GM19395 (cell line): ENCODE measurements around the gene KLHDC7B.
"Not testable (repeated sequence)": the region's sequence is repeated elsewhere in the genome, so short reads cannot be mapped to it uniquely, and the experiment has no call there.

Experiments
- ATAC-seq: cut with Tn5 transposase; IDR thresholded peaks from one replicate; pipeline ENCODE4 v1.9.1; 2021; ENCODE audit warnings: mild to moderate bottlenecking, moderate library complexity; ENCODE audit not compliant: unreplicated experiment

Gene KLHDC7B

DNA sequence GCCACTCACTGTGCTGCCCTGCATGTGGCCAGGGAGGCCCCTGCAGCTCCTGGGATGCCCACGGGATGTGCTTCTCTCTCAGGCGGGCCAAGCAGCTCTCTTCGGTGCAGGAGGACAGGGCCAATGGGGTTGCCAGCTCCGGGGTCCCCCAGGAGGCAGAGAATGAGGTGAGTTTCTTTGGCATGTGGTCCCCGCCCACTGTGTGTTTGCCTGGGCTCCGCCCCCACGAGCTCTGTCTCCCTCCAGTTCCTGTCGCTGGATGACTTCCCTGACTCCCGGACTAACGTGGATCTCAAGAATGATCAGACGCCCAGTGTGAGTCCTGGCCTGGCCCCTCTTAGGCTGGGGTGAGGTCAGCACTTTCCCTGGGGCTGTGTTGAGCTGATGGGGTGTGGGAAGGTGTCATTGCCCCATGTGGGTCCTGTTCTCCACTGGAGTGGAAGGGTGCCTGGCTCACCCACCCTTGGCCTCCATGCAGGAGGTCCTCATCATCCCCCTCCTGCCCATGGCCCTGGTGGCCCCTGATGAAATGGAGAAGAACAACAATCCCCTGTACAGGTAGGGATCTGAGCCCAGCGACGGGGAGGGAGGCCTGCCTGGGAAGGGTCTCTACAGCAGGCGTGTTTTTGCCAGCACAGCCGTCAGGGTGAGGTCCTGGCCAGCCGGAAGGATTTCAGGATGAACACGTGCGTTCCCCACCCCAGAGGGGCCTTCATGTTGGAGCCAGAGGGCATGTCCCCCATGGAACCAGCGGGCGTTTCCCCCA, 28.0 kb upstream of the KLHDC7B start:
- ATAC-seq: no peak

DNA sequence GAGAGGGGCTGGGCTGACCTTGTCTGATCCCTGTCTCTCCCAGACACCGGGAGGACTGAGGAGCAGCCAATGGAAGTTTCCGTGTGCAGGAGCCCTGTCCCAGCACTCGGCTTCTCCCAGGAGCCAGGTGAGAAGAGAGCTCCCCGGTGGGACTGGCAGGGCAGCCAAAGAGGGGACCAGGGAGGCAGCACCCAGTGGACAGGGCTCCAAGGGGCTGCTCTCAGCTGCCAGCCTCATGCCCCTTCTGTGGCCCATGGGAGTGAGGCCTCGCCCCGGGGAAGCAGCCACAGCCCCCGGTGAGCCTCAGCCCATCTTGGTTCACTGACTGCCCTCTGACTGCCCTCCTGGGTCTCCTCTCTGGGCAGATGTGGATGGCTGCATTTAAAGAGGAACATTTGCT, 27.1 kb upstream of the KLHDC7B start:
- no peak for ATAC-seq

DNA sequence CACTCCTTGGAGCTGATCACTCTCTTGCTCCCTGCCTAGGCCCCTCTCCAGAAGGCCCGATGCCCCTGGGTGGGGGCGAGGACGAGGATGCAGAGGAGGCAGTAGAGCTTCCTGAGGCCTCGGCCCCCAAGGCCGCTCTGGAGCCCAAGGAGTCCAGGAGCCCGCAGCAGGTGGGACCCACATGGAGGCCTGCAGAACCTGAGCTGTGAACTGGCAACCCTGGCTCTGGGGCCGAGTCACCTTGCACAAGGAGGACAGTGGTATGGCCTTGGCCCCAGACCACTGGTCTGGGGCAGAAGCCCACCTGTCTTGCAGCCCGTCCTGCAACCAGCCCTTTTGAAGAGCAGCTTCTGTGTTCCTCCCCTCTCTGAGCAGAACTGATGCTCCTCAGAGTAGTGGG, 26.5 kb upstream of the KLHDC7B start:
- no peak for ATAC-seq

DNA sequence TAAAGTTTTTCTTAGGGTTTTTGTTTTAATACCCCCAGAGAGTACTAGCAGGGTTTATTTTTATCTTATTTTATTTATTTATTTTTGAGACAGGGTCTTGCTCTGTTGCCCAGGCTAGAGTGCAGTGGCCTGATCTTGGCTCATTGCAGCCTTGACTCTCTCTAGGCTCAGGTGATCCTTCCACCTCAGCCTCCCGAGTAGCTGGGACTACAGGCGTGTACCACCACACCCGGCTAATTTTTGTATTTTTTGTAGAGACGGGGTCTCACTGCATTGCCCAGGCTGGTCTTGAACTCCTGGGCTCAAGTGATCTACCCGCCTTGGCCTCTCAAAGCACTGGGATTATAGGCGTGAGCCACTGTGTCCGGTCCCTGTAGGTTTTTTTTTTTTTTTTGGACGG, 25.5 kb upstream of the KLHDC7B start:
- not testable (repeated sequence) for ATAC-seq

DNA sequence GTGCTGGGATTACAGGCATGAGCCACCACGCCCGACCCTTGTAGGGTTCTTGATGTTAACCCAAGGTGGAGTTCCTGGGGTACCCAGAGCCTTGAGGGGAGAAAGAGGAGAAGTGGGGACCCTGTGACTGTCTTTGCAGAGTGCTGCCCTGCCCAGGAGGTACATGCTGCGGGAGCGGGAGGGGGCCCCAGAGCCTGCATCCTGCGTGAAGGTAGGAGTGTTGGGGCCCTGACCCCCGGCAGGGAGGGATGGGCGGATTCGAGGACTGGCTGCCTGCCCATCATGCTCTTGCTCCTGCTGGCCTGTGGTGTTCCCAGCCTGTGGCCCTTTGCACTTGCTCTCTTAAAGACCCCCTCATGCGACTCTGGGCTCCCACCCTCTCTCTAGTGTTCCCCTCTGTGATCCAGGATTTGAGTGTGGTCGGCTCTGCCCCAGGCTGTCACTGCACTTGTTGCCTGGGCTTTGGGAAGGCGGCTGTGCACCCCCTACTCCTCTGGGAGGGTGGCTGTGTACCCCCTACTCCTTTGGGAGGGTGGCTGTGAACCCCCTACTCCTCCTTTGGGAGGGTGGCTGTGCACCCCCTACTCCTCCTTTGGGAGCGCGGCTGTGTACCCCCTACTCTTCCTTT, 24.8 kb upstream of the KLHDC7B start:
- ATAC-seq: no peak

DNA sequence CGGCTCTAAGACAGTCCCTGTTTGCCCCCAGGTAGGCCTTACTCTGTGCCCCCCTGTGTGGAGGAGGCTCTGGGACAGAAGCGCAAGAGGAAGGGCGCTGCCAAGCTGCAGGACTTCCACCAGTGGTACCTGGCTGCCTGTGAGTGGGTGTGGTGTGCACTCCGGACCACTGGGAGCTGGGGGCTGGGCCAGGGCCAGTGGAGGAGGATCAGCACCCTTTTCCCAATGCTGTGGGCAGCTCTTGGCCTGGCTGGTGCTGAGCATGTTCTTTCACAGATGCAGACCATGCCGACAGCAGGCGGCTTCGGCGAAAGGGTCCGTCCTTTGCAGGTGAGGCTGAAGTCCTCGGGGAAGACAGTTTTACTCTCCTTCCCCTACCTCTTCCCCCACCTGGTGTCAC, 24.0 kb upstream of the KLHDC7B start:
- no peak for ATAC-seq

DNA sequence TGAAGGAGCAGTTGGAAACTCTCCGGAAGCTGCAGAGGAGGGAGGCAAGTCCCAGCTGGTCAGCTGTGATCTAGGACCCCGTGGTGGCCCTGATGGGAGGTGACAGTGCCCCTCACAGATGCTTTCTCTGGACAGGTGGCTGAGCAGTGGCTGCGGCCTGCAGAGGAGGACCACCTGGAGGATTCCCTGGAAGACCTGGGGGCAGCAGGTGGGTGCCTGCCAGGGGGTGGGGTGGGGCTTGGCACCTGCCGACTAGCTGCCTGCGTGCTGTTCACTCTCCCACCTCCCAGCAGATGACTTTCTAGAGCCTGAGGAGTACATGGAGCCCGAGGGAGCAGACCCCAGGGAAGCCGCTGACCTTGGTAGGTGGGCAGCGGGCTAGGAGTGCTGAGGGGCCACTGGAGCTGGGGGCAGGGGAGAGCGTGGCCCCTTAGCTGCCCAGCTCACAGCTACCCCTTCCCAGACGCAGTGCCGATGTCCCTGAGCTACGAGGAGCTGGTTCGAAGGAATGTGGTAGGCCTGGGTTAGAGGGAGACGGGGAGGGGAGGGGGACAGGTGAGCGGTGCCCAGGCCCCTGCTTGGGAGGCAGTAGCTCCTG, 23.4 kb upstream of the KLHDC7B start:
- no peak for ATAC-seq

DNA sequence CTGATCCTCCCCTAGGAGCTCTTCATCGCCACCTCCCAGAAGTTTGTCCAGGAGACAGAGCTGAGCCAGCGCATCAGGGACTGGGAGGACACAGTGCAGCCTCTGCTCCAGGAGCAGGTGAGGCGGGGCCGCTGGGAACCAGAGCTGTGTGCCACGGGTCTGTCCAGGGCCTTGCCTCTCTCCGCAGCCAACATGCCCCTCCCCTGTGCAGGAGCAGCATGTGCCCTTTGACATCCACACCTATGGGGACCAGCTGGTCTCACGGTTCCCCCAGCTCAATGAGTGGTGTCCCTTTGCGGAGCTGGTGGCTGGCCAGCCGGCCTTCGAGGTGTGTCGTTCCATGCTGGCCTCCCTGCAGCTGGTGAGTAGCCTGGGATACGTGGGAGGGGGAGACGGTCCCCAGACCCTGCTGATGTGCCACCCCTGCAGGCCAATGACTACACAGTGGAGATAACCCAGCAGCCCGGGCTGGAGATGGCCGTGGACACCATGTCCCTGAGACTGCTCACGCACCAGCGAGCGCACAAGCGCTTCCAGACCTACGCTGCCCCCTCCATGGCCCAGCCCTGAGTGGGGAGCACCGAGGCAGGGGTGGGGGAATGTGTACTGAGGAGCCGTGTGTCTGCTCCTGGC, 22.8 kb upstream of the KLHDC7B start:
- no peak for ATAC-seq

DNA sequence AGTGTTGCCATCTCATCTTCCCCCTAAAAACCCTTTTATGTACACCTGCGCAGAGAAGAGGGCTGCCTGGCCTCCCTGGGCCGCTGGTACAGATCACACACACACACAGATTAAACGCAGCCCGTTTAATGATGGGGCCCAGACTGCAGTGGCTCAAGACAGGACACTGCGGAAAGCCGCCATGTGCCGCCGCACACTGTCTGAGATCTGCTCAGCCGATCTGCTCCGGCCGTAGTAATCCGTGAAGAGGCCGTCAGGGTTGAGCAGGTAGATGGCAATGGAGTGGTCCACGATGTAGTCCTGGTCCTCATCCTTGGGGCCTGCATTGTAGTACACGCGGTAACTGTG, 22.3 kb upstream of the KLHDC7B start:
- ATAC-seq: no peak

DNA sequence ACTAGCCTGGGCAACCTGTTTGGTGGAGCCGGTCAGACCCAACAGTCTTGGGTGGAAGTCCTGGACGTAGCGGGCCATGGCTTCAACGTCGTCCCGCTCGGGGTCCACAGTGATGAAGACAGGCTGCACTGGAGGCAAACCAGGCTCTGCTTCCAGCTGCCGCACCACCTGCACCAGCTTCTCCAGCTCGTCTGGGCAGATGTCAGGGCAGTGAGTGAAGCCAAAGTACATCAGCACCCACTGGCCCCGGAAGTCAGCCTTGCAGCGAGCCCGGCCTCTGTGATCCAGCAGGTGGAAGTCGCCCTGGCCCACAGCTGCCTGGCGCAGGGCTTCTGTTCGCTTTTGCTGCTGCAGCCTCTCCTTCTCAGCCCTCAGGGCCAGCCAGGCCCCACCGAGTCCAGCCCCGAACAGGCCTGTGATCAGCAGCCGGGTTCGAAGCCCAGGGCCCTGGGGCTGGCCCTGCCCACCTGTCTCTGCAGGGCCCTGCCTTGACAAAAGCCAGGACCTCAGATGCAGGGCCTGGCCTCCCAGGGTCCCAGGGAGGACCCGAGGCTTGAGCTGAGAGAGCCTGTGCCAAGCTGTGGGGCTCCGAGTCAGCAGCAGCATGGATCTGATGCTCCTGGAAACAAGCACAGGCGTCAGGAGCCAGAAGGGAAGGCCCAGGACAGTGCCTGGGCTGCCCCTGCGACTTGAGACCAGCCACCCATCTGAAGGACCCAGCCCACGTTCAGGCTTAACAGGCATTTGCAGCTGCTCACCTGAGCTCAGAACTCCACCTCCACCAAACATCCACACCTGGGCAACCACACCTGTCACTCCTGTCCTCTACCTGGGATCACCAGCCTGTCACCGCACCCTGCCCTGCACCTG, 21.7 kb upstream of the KLHDC7B start:
- ATAC-seq: no peak

DNA sequence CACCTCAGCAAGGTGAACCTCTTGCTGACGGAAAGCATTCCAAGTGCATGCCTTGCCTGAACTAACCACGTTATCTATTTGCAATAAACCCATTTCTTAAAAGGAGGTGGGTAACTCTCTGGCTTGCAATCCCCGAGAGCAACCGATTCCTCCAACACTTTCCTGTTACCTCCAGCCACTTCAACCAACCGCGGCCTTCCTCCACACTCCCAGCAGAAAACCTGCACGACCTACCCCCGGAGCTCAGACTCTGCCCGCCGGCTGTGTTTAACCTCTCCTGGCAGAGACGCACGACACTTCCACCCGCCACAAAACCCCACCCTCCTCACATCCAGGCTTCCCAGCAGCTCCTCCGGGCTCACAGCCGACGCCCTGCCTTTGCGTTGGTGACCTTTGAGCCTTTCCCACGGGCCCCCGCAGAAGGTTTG, 21.0 kb upstream of the KLHDC7B start:
- no peak for ATAC-seq

DNA sequence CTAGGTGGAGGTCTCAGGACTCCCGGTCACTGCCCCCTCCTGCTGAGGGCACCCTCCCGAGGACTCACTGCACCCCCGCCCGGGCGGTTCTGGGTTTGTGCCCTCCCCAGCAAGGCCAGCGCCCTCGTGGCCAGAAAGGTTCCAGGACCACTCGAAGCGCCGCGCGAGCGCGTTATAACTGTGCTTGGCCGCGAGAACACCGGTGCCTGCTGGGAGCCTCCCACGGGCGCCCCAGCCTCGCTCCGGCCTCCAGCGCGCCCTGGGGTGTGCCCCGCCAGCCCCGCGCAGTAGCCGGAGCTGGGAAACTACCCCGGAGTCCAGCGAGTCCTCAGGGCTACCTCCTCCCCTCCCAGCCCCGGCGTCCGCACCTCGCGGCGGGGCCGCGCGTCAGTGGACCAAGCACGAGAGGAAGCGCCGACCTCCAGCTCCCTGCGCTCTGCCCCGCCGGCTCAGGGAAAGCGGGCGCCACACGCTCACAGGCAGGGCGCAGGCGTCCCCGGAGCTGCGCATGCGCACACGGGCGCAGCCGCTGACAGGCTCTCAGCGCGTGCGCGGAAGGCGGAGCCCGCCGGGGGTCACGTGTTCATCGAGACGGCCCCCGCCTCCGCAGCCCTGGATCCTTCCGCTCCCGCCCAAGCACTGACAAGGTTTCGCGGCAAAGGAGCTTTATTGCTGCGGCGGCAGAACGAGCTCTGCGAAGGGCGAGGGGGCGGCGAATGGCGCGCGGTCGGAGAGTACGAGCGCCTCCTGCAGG, 20.4 kb upstream of the KLHDC7B start, which contains the start of gene SCO2:
TSS of gene SCO2 (minus strand) at position 495 of the 754 bp plus-strand sequence. CDS start 1,187 bp downstream, outside the sequence.
- ATAC-seq: peak; percentile 42

DNA sequence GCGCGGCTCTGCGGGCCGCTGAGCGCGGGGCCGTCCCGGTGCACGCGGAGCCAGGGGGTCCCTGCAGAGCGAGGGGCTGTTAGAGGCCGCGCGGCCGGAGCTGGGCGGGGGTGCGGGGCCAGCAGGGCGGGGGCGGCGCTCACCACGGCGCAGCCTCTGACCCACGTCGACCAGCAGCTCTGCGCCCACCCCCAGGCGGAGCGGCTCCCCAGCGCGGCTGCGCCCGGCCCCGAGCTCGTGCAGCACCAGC, 19.9 kb upstream of the KLHDC7B start:
- peak; percentile 9 for ATAC-seq

DNA sequence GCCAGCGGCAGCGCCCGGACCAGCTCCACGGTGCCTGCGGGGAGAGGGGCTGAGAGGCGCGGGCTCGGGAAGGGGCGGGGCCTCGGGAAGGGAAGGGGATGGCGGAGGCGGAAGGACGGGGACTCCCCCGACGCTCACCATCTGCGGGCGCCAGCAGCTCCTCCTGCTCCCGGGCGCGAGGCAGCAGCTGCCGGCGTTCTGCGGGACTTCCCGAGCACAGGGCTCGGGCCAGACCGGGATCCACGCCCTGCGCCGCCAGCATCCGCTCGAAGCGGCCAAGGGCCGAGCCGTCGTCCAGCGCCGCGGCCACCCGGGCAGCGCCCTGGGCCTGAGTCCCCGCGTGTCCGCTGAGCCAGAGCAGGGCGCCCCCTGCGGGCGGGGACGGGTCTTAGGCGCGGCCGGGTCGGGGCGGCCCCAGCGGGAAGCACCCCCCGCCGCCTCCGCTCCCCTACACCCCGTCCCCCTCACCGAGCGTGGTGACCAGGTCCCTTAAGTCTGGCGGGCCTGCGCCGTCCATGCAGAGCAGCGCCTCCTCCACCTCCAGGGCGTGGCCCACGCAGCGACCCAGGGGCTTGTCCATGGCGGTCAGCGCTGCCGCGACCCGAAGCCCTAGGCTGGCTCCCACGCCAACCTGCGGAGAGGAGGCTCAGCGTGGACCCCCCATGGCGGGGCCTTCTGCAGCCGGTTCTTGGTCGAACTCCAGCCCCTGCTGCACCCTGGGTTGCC, 19.4 kb upstream of the KLHDC7B start:
- peak; percentile 40 for ATAC-seq

DNA sequence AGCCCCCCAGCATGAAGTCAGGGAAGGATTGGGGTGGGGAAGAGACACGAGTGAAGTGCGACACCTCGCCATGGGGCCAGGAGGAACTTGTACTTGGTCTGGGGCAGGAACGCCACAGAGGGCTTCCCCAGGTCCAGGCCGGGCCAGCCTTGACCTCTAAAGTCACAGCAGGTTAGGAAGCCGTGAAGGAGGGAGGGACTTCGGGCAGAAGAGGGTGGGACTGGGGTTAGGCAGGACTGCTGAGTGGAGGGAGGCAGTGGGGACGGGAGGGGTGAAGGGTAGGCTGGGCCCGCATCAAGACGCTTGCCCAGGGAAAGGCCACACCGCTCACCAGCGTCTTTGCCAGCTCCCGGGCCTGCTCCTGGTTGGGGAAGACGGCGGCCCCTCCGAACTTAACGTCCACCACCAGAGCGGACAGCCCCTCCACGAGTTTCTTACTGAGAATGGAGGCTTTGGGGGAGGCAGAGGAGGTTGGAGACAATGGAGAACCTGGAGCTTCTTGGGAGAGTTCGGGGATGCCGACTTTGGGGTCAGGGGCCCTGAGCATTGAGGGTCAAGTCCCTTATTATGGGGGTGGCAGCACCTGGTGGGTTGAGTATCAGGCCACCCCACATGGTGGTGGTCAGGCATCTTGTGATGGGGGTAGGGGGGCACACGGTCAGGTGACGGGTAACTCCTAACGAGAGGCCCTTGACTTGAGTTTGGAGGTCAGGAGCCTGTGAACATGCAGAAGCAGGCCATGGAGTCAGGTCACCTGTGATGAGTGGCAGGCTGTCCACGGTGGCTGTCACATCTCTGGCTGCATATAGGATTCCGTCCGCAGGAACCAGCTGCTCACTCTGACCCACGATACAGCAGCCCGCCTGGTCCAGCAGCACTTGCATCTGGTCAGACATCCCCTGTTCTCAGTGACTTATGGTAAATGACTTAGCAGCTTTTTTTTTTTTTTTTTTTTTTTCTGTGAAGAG, 18.6 kb upstream of the KLHDC7B start:
- ATAC-seq: no peak

DNA sequence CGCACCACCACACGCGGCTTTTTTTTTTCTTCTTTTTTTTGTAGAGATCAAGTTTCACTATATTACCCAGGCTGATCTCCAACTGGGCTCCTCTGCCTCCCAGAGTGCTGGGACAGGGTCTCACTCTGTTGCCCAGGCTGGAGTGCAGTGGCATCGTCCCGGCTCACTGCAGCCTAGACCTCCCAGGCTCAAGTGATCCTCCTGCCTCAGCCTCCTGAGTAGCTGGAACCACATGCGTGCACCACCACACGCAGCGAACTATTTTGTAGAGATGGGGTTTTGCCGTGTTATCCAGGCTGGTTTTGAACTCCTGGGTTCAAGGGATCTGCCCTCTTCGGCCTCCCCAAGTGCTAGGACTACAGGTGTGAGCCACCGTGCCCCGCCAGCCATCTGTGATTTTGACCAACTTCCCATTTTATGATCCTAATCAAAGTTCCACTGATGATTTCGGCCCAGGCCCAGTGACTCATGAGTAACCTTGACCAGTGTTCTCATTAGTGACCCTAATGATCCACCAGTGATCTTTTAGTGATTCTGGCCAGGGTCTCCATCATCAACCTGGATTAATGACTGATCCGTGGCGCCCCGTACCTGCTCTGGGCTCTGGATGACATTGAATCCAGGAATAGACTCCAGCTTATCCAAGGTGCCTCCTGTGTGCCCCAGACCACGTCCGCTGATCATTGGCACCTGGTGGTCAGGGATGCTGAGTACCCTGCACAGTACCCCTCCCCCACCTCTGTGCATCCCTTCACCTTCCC, 17.6 kb upstream of the KLHDC7B start:
- ATAC-seq: no peak

DNA sequence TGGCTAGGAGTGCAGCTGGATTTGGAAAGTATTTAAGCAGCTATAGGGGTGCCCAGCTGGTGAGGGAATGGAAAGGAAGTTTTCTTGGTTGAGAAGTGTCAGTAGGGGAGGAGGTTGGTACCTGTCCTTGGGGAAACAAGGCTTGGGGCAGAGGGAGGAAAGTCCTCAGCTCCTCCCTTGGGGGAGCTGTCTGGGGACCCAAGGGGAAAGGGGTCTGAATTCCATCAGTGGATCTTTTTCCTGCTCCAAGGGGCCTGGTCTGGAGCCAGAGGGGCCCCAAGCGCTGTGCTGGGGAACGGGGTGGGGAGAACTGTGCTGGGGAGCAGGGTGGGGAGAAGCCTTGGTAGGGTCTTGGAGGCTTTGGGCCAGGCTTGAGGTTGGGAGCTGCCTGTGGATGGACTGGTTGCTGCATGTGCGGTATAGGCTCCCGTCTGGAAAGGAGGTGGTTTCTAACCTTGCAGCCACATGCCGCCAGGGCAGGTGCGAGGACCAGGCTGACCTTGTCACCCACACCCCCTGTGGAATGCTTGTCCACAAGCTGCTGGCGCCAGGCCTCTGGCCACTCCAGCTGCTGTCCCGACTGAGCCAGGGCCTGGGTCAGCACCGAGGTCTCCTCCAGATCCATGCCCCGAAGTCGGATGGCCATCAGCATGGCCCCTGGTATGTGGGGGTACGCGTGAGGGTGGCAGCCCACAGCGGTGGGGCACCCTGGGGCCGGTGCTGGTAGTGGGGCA, 16.9 kb upstream of the KLHDC7B start:
- ATAC-seq: no peak
